ENCODE results near the gene PDE7B.

DNA sequence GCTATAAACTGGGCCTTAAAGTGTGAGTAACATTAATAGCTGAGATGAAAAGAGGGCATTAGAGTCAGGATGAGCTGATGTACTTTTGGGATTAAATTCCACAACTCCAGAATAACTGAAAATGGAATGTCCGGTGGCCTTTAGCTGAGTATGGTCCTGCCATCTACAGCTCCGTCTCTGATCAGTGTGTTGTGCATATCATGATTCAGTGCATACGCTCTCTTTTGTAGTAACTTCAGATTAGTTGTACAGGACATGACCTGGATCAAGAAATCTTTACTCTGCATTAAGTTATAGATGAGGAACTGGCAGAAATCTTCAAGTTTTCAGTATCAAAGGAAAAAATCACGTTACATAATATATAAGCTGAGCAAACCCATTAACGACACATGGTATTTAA lies 306.2 kb downstream of the PDE7B start:
- TF ChIP-seq, protein P1, sequence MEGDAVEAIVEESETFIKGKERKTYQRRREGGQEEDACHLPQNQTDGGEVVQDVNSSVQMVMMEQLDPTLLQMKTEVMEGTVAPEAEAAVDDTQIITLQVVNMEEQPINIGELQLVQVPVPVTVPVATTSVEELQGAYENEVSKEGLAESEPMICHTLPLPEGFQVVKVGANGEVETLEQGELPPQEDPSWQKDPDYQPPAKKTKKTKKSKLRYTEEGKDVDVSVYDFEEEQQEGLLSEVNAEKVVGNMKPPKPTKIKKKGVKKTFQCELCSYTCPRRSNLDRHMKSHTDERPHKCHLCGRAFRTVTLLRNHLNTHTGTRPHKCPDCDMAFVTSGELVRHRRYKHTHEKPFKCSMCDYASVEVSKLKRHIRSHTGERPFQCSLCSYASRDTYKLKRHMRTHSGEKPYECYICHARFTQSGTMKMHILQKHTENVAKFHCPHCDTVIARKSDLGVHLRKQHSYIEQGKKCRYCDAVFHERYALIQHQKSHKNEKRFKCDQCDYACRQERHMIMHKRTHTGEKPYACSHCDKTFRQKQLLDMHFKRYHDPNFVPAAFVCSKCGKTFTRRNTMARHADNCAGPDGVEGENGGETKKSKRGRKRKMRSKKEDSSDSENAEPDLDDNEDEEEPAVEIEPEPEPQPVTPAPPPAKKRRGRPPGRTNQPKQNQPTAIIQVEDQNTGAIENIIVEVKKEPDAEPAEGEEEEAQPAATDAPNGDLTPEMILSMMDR (IDR thresholded peaks at IDR 0.05): no peak
- TF ChIP-seq, protein P2, sequence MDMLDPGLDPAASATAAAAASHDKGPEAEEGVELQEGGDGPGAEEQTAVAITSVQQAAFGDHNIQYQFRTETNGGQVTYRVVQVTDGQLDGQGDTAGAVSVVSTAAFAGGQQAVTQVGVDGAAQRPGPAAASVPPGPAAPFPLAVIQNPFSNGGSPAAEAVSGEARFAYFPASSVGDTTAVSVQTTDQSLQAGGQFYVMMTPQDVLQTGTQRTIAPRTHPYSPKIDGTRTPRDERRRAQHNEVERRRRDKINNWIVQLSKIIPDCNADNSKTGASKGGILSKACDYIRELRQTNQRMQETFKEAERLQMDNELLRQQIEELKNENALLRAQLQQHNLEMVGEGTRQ (IDR thresholded peaks at IDR 0.05; ENCODE audit: borderline replicate concordance, low read depth, low read length): no peak
- no peak for TF ChIP-seq POLR2AphosphoS5 (IDR thresholded peaks at IDR 0.05; ENCODE audit: low read depth, low read length)
- TF ChIP-seq RAD21 (IDR thresholded peaks at IDR 0.05; ENCODE audit: low read length): no peak
- no peak for TF ChIP-seq EZH2phosphoT487 (IDR thresholded peaks at IDR 0.05; ENCODE audit: borderline replicate concordance, low read depth)

Measured in SK-N-SH (cell line).